H1 (cell line): ENCODE results near the gene MAVS.

Source experiments
- CEBPB ChIP-seq: IDR thresholded peaks from 2 replicates; pipeline ENCODE4 v1.6.1; 2012; ENCODE audit warnings: low read depth, low read length
- TAF1 ChIP-seq: IDR thresholded peaks from 2 replicates; pipeline ENCODE4 v1.6.1; 2011; ENCODE audit warnings: mild to moderate bottlenecking, low read depth, low read length

- TF ChIP-seq CEBPB = no peak
- TF ChIP-seq TAF1 = no peak
These were observed 29.4 kb downstream of the MAVS start for GRCh38 chr20:3876000-3876399.
